GM19025 (cell line): Measurements from ENCODE around the gene ANHX.
"Not testable (repeated sequence)": the region's sequence is repeated elsewhere in the genome, so short reads cannot be mapped to it uniquely, and the experiment has no call there.

Experiments
- ATAC-seq: cut with Tn5 transposase; IDR thresholded peaks from one replicate; pipeline ENCODE4 v1.9.1; 2021; ENCODE audit warnings: mild to moderate bottlenecking, low read depth, moderate library complexity; ENCODE audit not compliant: unreplicated experiment

Gene ANHX

GRCh38 chr12:133235401-133236112, at the start of gene ANHX:
ANHX (minus strand) TSS chr12:133235877; CDS start chr12:133234356, 1,521 bp downstream.
- no peak for ATAC-seq

- ATAC-seq = not testable (repeated sequence)
Measured at GRCh38 chr12:133264668-133265067, 29.0 kb upstream of the ANHX start.

- ATAC-seq = no peak
Measured at GRCh38 chr12:133264173-133264572, 28.5 kb upstream of the ANHX start.

GRCh38 chr12:133256321-133256720, 20.6 kb upstream of the ANHX start:
- ATAC-seq = no peak

GRCh38 chr12:133255833-133256232, 20.2 kb upstream of the ANHX start:
- ATAC-seq = not testable (repeated sequence)

GRCh38 chr12:133251732-133252131, 16.1 kb upstream of the ANHX start:
- ATAC-seq = no peak

GRCh38 chr12:133236556-133236955, 879 bp upstream of the ANHX start:
- no peak for ATAC-seq

GRCh38 chr12:133236144-133236543, 467 bp upstream of the ANHX start:
- ATAC-seq = no peak

GRCh38 chr12:133234971-133235370, 706 bp downstream of the ANHX start:
- no peak for ATAC-seq

- no peak for ATAC-seq
Measured at GRCh38 chr12:133233993-133234564, 1.6 kb downstream of the ANHX start.

- no peak for ATAC-seq
Measured at GRCh38 chr12:133233006-133233405, 2.7 kb downstream of the ANHX start.

GRCh38 chr12:133231001-133231400, 4.7 kb downstream of the ANHX start:
- ATAC-seq = no peak

- ATAC-seq = no peak
Measured at GRCh38 chr12:133227281-133227852, 8.3 kb downstream of the ANHX start.

GRCh38 chr12:133226690-133227089, 9.0 kb downstream of the ANHX start:
- no peak for ATAC-seq

GRCh38 chr12:133225527-133225926, 10.2 kb downstream of the ANHX start:
- no peak for ATAC-seq

- ATAC-seq = no peak
Measured at GRCh38 chr12:133222211-133222610, 13.5 kb downstream of the ANHX start.

- no peak for ATAC-seq
Measured at GRCh38 chr12:133221241-133221640, 14.4 kb downstream of the ANHX start.

- no peak for ATAC-seq
Measured at GRCh38 chr12:133220521-133220920, 15.2 kb downstream of the ANHX start.

GRCh38 chr12:133217219-133217618, 18.5 kb downstream of the ANHX start:
- no peak for ATAC-seq

- ATAC-seq = no peak
Measured at GRCh38 chr12:133215724-133216123, 20.0 kb downstream of the ANHX start.

- no peak for ATAC-seq
Measured at GRCh38 chr12:133206390-133206789, 29.3 kb downstream of the ANHX start.

GRCh38 chr12:133204264-133204603, 31.4 kb downstream of the ANHX start:
- no peak for ATAC-seq
